Measurements from ENCODE around the gene TNS3. TPM values are rescaled to one million over a fixed set of nuclear protein-coding genes. Genes with fewer than 3 reads are reported as not detected.
"Not testable (repeated sequence)": the region's sequence is repeated elsewhere in the genome, so short reads cannot be mapped to it uniquely, and the experiment has no call there.

The TNS3 gene
- total RNA-seq, 1 donor from 2014 or later, result 92.9 TPM

DNA sequence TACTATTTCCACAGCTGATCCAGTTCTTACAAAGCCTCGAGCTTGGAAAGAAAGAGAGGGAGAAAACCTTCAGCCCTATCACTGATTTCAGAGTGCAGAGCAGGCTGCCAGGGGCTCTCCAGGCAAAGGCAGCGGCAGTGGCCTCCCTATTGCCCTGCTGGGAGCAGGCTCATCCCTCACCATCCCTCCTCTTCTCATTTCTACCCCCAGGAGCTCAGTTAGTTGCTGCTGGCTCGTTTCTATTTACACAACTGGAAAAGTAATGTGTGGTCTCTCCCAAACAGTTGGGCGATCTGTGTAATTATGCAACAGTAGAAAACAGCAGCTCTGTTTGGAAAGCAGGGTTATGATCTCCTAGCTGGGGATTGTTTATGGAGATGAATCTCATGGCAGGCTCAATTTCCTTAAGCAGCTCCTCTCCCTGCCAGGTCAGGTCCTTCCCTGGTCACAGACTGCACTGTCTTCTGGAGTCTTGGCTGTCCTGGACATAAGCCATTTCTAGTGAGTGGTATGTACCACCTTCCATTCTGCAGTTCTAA, 28.7 kb upstream of the TNS3 start:
- peak overlapping the region; percentile 40 for H3K27ac ChIP-seq (ENCODE audit: low read depth, low read length)
- DNase-seq (ENCODE audit: low read depth) (peak; percentile 56), FAIRE-seq (peak; percentile 13)
- Mint-ChIP-seq H3K27me3 (ENCODE audit: low read depth, unreplicated experiment) (peaks cover 9% of the 10 kb centered on the region), H3K9me3 (ENCODE audit: unreplicated experiment) (no peaks in the 10 kb centered on the region), H3K27ac (ENCODE audit: unreplicated experiment) (no peak overlapping the region), H3K4me1 (ENCODE audit: low read depth, unreplicated experiment) (peaks cover 7% of the 10 kb centered on the region), H3K36me3 (ENCODE audit: low read depth, unreplicated experiment) (no peaks in the 10 kb centered on the region), H3K4me3 (ENCODE audit: unreplicated experiment) (no peak overlapping the region)
- no peak overlapping the region for H3K4me3 ChIP-seq (ENCODE audit: insufficient read depth, low read depth, low read length)
- no peaks in the 10 kb centered on the region for H3K9me3 ChIP-seq (ENCODE audit: insufficient read depth, low read depth, low read length)
- H4K20me1 ChIP-seq (ENCODE audit: insufficient read depth, low read length), result no peaks in the 10 kb centered on the region
- peak overlapping the region; percentile 23 for H3K4me2 ChIP-seq (ENCODE audit: low read length)
- no peaks in the 10 kb centered on the region for H3K79me2 ChIP-seq (ENCODE audit: insufficient read depth, low read length)
- H3K4me1 ChIP-seq (ENCODE audit: insufficient read depth, low read length), result peaks cover 15% of the 10 kb centered on the region
- peak overlapping the region; percentile 52 for H3K9ac ChIP-seq (ENCODE audit: low read length)
- TF ChIP-seq EZH2 (IDR thresholded peaks at IDR 0.05; ENCODE audit: insufficient read depth, low read length) (no peak), CTCF (IDR thresholded peaks at IDR 0.05; ENCODE audit: insufficient read depth, low read depth, low read length) (no peak)
- H3K36me3 ChIP-seq (ENCODE audit: insufficient read depth, low read length), result no peaks in the 10 kb centered on the region
- H3K27me3 ChIP-seq (ENCODE audit: insufficient read depth, low read length), result no peaks in the 10 kb centered on the region
- peak overlapping the region; percentile 23 for H2AFZ ChIP-seq (ENCODE audit: low read depth, low read length)

GRCh38 chr7:47609803-47610452, 28.0 kb upstream of the TNS3 start:
- Histone ChIP-seq H3K27ac (ENCODE audit: low read depth, low read length) (peak overlapping the region; percentile 40), H3K9me3 (ENCODE audit: insufficient read depth, low read depth, low read length) (no peaks in the 10 kb centered on the region), H3K79me2 (ENCODE audit: insufficient read depth, low read length) (no peaks in the 10 kb centered on the region), H3K9ac (ENCODE audit: low read length) (peak overlapping the region; percentile 52), H3K4me1 (ENCODE audit: insufficient read depth, low read length) (peaks cover 21% of the 10 kb centered on the region), H4K20me1 (ENCODE audit: insufficient read depth, low read length) (no peaks in the 10 kb centered on the region), H3K4me3 (ENCODE audit: insufficient read depth, low read depth, low read length) (no peak overlapping the region), H3K27me3 (ENCODE audit: insufficient read depth, low read length) (no peaks in the 10 kb centered on the region), H2AFZ (ENCODE audit: low read depth, low read length) (no peak overlapping the region), H3K36me3 (ENCODE audit: insufficient read depth, low read length) (no peaks in the 10 kb centered on the region), H3K4me2 (ENCODE audit: low read length) (peak overlapping the region; percentile 23)
- DNase-seq (ENCODE audit: low read depth) (peak; percentile 90), FAIRE-seq (no peak)
- no peaks in the 10 kb centered on the region for H3K36me3 Mint-ChIP-seq (ENCODE audit: low read depth, unreplicated experiment)
- TF ChIP-seq CTCF (IDR thresholded peaks at IDR 0.05; ENCODE audit: insufficient read depth, low read depth, low read length) (no peak), EZH2 (IDR thresholded peaks at IDR 0.05; ENCODE audit: insufficient read depth, low read length) (no peak)
- H3K9me3 Mint-ChIP-seq (ENCODE audit: unreplicated experiment), result no peaks in the 10 kb centered on the region
- H3K27me3 Mint-ChIP-seq (ENCODE audit: low read depth, unreplicated experiment), result peaks cover 9% of the 10 kb centered on the region
- H3K4me1 Mint-ChIP-seq (ENCODE audit: low read depth, unreplicated experiment), result peaks cover 10% of the 10 kb centered on the region
- H3K4me3 Mint-ChIP-seq (ENCODE audit: unreplicated experiment), result no peak overlapping the region
- H3K27ac Mint-ChIP-seq (ENCODE audit: unreplicated experiment), result no peak overlapping the region

DNA sequence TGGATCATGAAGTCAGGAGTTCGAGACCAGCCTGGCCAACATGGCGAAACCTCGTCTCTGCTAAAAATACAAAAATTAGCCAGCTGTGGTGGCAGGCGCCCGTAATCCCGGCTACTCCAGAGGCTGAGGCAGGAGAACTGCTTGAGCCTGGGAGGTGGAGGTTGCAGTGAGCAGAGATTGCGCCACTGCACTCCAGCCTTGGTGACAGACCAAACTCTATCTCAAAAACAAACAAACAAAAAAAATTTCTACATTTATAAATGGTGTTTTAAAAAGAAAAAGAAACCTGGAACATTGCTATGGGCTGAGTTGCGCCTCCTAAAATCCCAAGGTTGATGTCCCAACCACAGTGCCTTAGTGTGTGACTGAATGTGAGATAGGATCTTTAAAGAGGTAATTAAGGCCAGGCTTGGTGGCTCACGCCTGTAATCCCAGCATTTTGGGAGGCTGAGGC, 24.7 kb upstream of the TNS3 start:
- H3K9me3 Mint-ChIP-seq (ENCODE audit: unreplicated experiment); DNase-seq (ENCODE audit: low read depth); H3K27ac Mint-ChIP-seq (ENCODE audit: unreplicated experiment); H3K79me2 ChIP-seq (ENCODE audit: insufficient read depth, low read length); H3K27me3 Mint-ChIP-seq (ENCODE audit: low read depth, unreplicated experiment); H3K36me3 Mint-ChIP-seq (ENCODE audit: low read depth, unreplicated experiment); H3K27ac ChIP-seq (ENCODE audit: low read depth, low read length); H3K4me3 Mint-ChIP-seq (ENCODE audit: unreplicated experiment); H3K27me3 ChIP-seq (ENCODE audit: insufficient read depth, low read length); H3K9ac ChIP-seq (ENCODE audit: low read length); H2AFZ ChIP-seq (ENCODE audit: low read depth, low read length); H4K20me1 ChIP-seq (ENCODE audit: insufficient read depth, low read length); H3K9me3 ChIP-seq (ENCODE audit: insufficient read depth, low read depth, low read length); H3K36me3 ChIP-seq (ENCODE audit: insufficient read depth, low read length); FAIRE-seq; H3K4me2 ChIP-seq (ENCODE audit: low read length); H3K4me3 ChIP-seq (ENCODE audit: insufficient read depth, low read depth, low read length): not testable (repeated sequence)
- peaks cover 33% of the 10 kb centered on the region for H3K4me1 Mint-ChIP-seq (ENCODE audit: low read depth, unreplicated experiment)
- peaks cover 43% of the 10 kb centered on the region for H3K4me1 ChIP-seq (ENCODE audit: insufficient read depth, low read length)
